IPS-18a (cell line): ENCODE data around the gene PAAF1.

Experiments used
- H3K27ac ChIP-seq: one replicate; pipeline ENCODE4 v1.5.1; 2013; ENCODE audit warnings: low read length
- H3K27me3 ChIP-seq: one replicate; pipeline ENCODE4 v1.6.1; 2013; ENCODE audit warnings: mild to moderate bottlenecking, low read length; ENCODE audit not compliant: control insufficient read depth, insufficient read depth
- H3K36me3 ChIP-seq: one replicate; pipeline ENCODE4 v1.6.1; 2013; ENCODE audit warnings: low read depth, low read length; ENCODE audit not compliant: control insufficient read depth
- H3K4me1 ChIP-seq: one replicate; pipeline ENCODE4 v1.6.1; 2013; ENCODE audit warnings: low read depth, low read length; ENCODE audit not compliant: control insufficient read depth
- H3K4me3 ChIP-seq: one replicate; pipeline ENCODE4 v1.5.1; 2013; ENCODE audit warnings: low read length
- H3K9ac ChIP-seq: one replicate; pipeline ENCODE4 v1.6.1; 2013; ENCODE audit warnings: mild to moderate bottlenecking, low read length, moderate library complexity
- H3K9me3 ChIP-seq: one replicate; pipeline ENCODE4 v1.6.1; 2013; ENCODE audit warnings: low read depth, low read length; ENCODE audit not compliant: control insufficient read depth

The PAAF1 gene, protein sequence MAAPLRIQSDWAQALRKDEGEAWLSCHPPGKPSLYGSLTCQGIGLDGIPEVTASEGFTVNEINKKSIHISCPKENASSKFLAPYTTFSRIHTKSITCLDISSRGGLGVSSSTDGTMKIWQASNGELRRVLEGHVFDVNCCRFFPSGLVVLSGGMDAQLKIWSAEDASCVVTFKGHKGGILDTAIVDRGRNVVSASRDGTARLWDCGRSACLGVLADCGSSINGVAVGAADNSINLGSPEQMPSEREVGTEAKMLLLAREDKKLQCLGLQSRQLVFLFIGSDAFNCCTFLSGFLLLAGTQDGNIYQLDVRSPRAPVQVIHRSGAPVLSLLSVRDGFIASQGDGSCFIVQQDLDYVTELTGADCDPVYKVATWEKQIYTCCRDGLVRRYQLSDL

GRCh38 chr11:73876424-73877310 is at the start of gene PAAF1, which contains the start of gene COA4:
Gene PAAF1, plus strand, starts transcription at chr11:73876999. Its CDS starts 23 bp downstream, at chr11:73877022.
Gene COA4, minus strand, starts transcription at chr11:73876846. Its CDS starts 3,468 bp downstream, at chr11:73873378.
- Histone ChIP-seq H3K4me3 (peak within 1 kb of the TSS; percentile 89), H3K9ac (peak within 1 kb of the TSS; percentile 100), H3K9me3 (no peaks in the 10 kb centered on the region), H3K4me1 (peaks cover 7% of the 10 kb centered on the region), H3K27ac (peak within 1 kb of the TSS; percentile 95), H3K27me3 (no peaks in the 10 kb centered on the region), H3K36me3 (peaks cover 27% of the 10 kb centered on the region)

DNA sequence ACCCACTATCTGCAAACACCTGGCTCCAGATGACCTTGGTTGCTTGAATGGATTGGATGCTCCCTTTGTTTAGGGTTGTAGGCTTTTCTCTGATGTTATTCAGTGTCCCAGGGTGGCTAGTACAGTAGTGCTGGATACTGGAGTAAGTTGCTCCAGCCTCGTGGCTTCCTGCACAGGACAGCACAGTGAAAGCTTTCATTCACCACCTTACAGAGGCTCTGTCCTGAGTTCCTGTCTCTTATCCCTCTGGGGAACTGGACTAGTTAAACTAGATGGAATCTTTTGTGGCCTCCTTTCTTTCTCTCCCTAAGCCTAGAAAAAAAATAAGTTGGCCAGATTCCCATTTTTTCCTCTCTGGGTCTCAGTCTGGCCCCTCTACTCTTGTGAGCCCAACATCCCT is 46.5 kb upstream of the PAAF1 start:
- H3K9me3 ChIP-seq, result no peaks in the 10 kb centered on the region
- no peak overlapping the region for H3K9ac ChIP-seq
- H3K4me3 ChIP-seq, result no peak overlapping the region
- H3K36me3 ChIP-seq, result peaks cover 4% of the 10 kb centered on the region
- H3K27me3 ChIP-seq, result no peaks in the 10 kb centered on the region
- no peak overlapping the region for H3K27ac ChIP-seq
- H3K4me1 ChIP-seq, result no peaks in the 10 kb centered on the region

- Histone ChIP-seq H3K4me3 (no peak overlapping the region), H3K27me3 (no peaks in the 10 kb centered on the region), H3K27ac (no peak overlapping the region), H3K36me3 (no peaks in the 10 kb centered on the region), H3K4me1 (no peaks in the 10 kb centered on the region), H3K9me3 (no peaks in the 10 kb centered on the region), H3K9ac (no peak overlapping the region)
Observed at GRCh38 chr11:73833067-73833466, 43.7 kb upstream of the PAAF1 start.

DNA sequence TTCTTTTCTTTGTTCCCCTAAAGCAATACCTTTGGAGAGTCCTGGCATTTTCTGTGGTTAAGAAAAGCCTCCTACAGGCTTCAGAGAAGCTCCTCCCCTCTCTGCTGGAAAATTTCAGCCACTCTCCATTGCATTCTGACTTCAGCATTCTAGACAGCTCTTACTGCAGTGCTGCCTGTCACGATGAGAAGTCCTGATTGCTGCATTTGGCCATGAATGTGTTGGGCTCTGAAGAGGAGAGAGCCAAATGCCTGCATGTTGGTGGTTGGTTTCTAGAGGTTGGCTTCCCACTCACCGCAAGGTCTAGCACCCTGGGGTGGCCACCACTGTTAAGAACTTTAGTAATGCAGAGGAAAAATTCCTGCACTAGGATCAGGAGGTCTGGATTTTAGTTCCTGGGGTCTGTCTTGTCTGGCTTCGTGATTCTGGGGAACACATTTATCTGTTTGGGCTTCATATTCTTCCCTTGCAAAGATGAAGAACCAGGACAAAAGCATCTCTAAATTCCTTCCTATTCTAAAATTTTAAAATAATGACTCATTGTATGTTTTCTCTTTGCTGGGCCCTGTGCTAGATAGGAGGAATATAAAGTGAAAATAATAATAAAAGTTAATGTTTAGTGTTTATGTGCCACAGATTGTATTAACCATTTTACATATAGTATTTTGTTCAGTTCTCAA is 38.2 kb upstream of the PAAF1 start:
- no peaks in the 10 kb centered on the region for H3K9me3 ChIP-seq
- H3K27me3 ChIP-seq, result no peaks in the 10 kb centered on the region
- H3K27ac ChIP-seq, result no peak overlapping the region

DNA sequence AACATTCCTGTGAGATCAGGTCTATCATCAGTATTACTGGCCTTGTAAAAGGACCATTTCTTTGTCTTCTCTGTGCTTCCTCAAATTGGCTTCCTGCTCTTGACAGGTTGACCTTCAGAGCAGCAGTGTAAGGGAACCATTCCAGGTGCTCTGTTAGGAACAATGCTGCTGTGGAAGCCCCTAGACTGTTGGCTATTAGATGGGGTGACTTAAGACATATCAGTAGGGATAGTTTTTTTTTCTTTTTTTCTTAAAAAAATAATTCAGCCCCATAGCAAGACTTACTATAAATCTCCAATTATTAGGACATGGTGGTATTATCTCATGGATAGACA is 37.7 kb upstream of the PAAF1 start:
- Histone ChIP-seq H3K27me3 (no peaks in the 10 kb centered on the region), H3K36me3 (no peaks in the 10 kb centered on the region), H3K27ac (no peak overlapping the region), H3K4me1 (peaks cover 4% of the 10 kb centered on the region), H3K9ac (no peak overlapping the region), H3K9me3 (no peaks in the 10 kb centered on the region), H3K4me3 (no peak overlapping the region)

More for the DNA sequence above, 38.2 kb upstream of the PAAF1 start:
- Histone ChIP-seq H3K4me1 (peaks cover 4% of the 10 kb centered on the region), H3K4me3 (no peak overlapping the region), H3K9ac (no peak overlapping the region), H3K36me3 (no peaks in the 10 kb centered on the region)

DNA sequence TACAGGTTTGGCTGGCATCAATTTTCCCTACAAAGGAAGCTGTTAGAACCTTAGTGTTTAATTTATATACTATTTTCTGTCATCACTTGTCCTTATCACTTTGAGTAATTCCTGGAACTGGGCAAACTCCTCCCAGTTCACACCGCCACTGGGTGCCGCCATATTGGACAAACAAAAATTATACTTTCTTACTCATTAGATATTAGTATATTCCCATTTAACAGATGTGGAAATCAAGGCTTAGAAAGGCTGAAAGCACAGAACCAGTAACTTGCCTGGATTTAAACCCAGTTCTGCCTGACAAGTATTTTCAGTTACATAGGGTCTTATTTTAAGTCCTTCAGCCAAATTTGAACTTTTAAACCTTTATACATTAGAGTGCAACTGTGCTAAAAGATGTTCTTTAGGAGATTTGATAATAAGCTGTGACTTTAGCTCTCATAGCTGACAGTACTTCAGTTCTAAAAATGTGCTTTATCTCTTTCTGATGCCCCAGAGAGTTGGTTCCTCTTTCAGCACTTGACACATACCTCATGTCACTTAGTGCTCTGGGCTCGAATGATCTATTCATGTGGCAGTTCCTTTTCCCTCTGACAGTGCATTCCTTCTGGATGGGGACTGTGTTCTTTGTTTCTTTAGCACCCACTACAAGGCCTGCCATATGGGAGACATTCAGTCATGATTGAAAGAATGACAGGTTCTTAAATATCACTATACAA is 25.6 kb upstream of the PAAF1 start:
- H3K27ac ChIP-seq, result no peak overlapping the region

DNA sequence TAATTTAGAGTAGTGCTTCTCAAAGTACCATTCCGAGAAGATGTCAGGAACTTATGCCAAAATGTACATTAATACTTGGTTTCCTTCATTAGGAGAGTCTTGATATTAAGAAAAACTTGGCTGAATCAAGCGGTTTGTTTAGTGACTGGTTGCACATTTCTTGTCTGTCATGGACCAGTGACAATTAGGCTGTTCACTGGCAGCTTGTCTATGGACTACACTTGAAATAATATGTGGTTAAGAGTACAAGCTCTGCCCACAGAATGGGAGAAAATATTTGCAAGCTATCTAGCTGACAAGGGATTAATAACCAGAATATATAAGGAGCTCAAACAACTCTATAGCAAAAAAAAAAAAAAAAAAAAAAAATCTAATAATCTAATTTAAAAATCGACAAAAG is 24.8 kb upstream of the PAAF1 start:
- peaks cover 9% of the 10 kb centered on the region for H3K4me1 ChIP-seq
- no peak overlapping the region for H3K4me3 ChIP-seq
- no peak overlapping the region for H3K27ac ChIP-seq
- no peaks in the 10 kb centered on the region for H3K27me3 ChIP-seq
- H3K9me3 ChIP-seq, result no peaks in the 10 kb centered on the region
- H3K36me3 ChIP-seq, result no peaks in the 10 kb centered on the region
- H3K9ac ChIP-seq, result no peak overlapping the region

More for the DNA sequence above, 25.6 kb upstream of the PAAF1 start:
- Histone ChIP-seq H3K9ac (no peak overlapping the region), H3K4me1 (peaks cover 5% of the 10 kb centered on the region), H3K27me3 (no peaks in the 10 kb centered on the region), H3K9me3 (no peaks in the 10 kb centered on the region), H3K36me3 (no peaks in the 10 kb centered on the region), H3K4me3 (no peak overlapping the region)

GRCh38 chr11:73854680-73855079 is 22.1 kb upstream of the PAAF1 start:
- Histone ChIP-seq H3K27ac (no peak overlapping the region), H3K36me3 (no peaks in the 10 kb centered on the region), H3K9me3 (no peaks in the 10 kb centered on the region), H3K4me1 (peaks cover 9% of the 10 kb centered on the region), H3K27me3 (no peaks in the 10 kb centered on the region), H3K9ac (no peak overlapping the region), H3K4me3 (no peak overlapping the region)

DNA sequence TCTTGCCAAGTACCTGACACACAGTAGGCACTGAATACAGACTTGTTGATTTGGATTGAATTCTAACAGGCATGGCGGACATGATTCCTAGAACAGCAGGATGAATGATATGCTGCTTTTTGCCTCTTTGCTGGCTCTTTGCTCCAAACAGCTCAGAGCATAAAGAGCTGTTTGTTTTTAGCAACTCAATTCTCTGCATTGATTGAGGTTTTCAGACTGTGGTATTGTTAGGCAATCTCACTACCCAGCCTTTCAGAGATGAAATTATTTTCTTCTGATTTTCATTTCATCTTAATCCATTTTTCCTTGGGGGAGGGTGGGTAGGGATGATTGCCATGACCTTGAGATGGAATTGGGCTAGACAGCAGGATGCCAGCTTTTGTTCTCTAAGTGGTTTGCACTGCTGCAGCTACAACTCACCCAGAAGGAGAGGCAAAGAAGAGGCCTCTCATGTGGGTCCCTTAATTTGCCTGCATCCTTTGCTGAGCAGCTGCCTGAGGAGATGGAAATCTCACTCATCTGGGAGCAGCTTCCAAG is 20.7 kb upstream of the PAAF1 start:
- Histone ChIP-seq H3K27me3 (no peaks in the 10 kb centered on the region), H3K9ac (no peak overlapping the region), H3K4me3 (no peak overlapping the region), H3K9me3 (no peaks in the 10 kb centered on the region), H3K36me3 (no peaks in the 10 kb centered on the region), H3K4me1 (peaks cover 9% of the 10 kb centered on the region), H3K27ac (no peak overlapping the region)

GRCh38 chr11:73859671-73860070 is 17.1 kb upstream of the PAAF1 start:
- no peaks in the 10 kb centered on the region for H3K27me3 ChIP-seq
- H3K9me3 ChIP-seq, result no peaks in the 10 kb centered on the region
- H3K4me1 ChIP-seq, result peaks cover 9% of the 10 kb centered on the region
- no peak overlapping the region for H3K27ac ChIP-seq
- H3K4me3 ChIP-seq, result no peak overlapping the region
- H3K36me3 ChIP-seq, result no peaks in the 10 kb centered on the region
- no peak overlapping the region for H3K9ac ChIP-seq
